ENCODE measurements around the gene PLPPR1.

Gene PLPPR1

GRCh38 chr9:101209670-101210069 is 181.1 kb downstream of the PLPPR1 start:
- no peak for DNase-seq (ENCODE audit: low spot score)

GRCh38 chr9:101212661-101213060 is 184.1 kb downstream of the PLPPR1 start:
- DNase-seq (ENCODE audit: low spot score) = no peak

GRCh38 chr9:101219030-101219429 is 190.5 kb downstream of the PLPPR1 start:
- DNase-seq (ENCODE audit: low spot score) = no peak

- DNase-seq (ENCODE audit: low spot score) = no peak
Measured at GRCh38 chr9:101220341-101220740, 191.8 kb downstream of the PLPPR1 start.

- DNase-seq (ENCODE audit: low spot score) = no peak
Measured at GRCh38 chr9:101225271-101225670, 196.7 kb downstream of the PLPPR1 start.

- DNase-seq (ENCODE audit: low spot score) = no peak
Measured at GRCh38 chr9:101226161-101226560, 197.6 kb downstream of the PLPPR1 start.

- DNase-seq (ENCODE audit: low spot score) = no peak
Measured at GRCh38 chr9:101226803-101227202, 198.3 kb downstream of the PLPPR1 start.

- DNase-seq (ENCODE audit: low spot score) = no peak
Measured at GRCh38 chr9:101229606-101230005, 201.1 kb downstream of the PLPPR1 start.

- no peak for DNase-seq (ENCODE audit: low spot score)
Measured at GRCh38 chr9:101232405-101232977, 204.0 kb downstream of the PLPPR1 start.

- DNase-seq (ENCODE audit: low spot score) = no peak
Measured at GRCh38 chr9:101235105-101235866, 206.8 kb downstream of the PLPPR1 start.

GRCh38 chr9:101242651-101243050 is 214.1 kb downstream of the PLPPR1 start:
- no peak for DNase-seq (ENCODE audit: low spot score)

GRCh38 chr9:101246691-101247090 is 218.2 kb downstream of the PLPPR1 start:
- DNase-seq (ENCODE audit: low spot score) = no peak

- DNase-seq (ENCODE audit: low spot score) = no peak
Measured at GRCh38 chr9:101247297-101247696, 218.8 kb downstream of the PLPPR1 start.

- no peak for DNase-seq (ENCODE audit: low spot score)
Measured at GRCh38 chr9:101254733-101255433, 226.4 kb downstream of the PLPPR1 start.

- no peak for DNase-seq (ENCODE audit: low spot score)
Measured at GRCh38 chr9:101264727-101265126, 236.2 kb downstream of the PLPPR1 start.

- no peak for DNase-seq (ENCODE audit: low spot score)
Measured at GRCh38 chr9:101265261-101265660, 236.7 kb downstream of the PLPPR1 start.

GRCh38 chr9:101268426-101268825 is 239.9 kb downstream of the PLPPR1 start:
- no peak for DNase-seq (ENCODE audit: low spot score)

- DNase-seq (ENCODE audit: low spot score) = no peak
Measured at GRCh38 chr9:101269591-101270283, 241.2 kb downstream of the PLPPR1 start.

- DNase-seq (ENCODE audit: low spot score) = no peak
Measured at GRCh38 chr9:101270302-101270701, 241.8 kb downstream of the PLPPR1 start.

- DNase-seq (ENCODE audit: low spot score) = no peak
Measured at GRCh38 chr9:101271102-101271501, 242.6 kb downstream of the PLPPR1 start.

- no peak for DNase-seq (ENCODE audit: low spot score)
Measured at GRCh38 chr9:101274971-101275768, 246.6 kb downstream of the PLPPR1 start.

GRCh38 chr9:101275769-101276250 is 247.3 kb downstream of the PLPPR1 start:
- DNase-seq (ENCODE audit: low spot score) = no peak

Data from ecto neural progenitor cell (in vitro differentiated cells).